Measurements from ENCODE around the gene F13A1. TPM values are rescaled to one million over a fixed set of nuclear protein-coding genes. Genes with fewer than 3 reads are reported as not detected.

F13A1 gene
- total and polyA plus RNA-seq, 2 donors, result 22.5 to 24.3 TPM

DNA sequence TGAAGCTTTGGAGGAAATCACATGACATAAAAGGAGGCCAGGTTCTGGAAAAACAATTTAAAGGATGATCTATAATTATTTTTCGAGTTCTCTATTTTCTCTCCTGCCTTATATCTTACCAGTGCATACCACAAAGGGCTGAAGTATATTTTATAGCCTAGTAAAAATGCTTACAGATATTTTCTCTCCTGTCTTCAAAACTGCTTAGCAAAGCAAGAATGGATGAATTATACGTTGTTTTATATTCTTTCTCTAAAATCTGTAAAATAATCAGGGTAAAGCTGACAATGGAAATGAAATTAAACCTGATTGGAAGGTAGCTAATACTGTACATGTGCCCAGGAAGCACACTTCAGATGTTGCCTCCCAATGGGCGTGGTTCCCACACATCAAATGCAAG lies 123.7 kb downstream of the F13A1 start:
- no peaks in the 10 kb centered on the region for H3K36me3 ChIP-seq (ENCODE audit: control insufficient read depth in 2 of 2, insufficient read depth in 2 of 2, low read length in 1 of 2)
- no peak for DNase-seq (ENCODE audit: low read depth in 6 of 9, low spot score in 9 of 9)
- H3K4me1 ChIP-seq (ENCODE audit: control insufficient read depth in 2 of 2, insufficient read depth in 2 of 2, low read length in 2 of 2), result no peaks in the 10 kb centered on the region
- no peak overlapping the region for H3K4me3 ChIP-seq (ENCODE audit: low read length in 2 of 2)
- no peak overlapping the region for H3K27ac ChIP-seq (ENCODE audit: low read depth in 1 of 2, low read length in 1 of 2)
- no peaks in the 10 kb centered on the region for H3K27me3 ChIP-seq (ENCODE audit: control insufficient read depth in 2 of 2, insufficient read depth in 1 of 2, low read length in 1 of 2)
- 87% methylated on average over 3 of the region's 3 CpGs for whole genome bisulfite sequencing
- no peaks in the 10 kb centered on the region for H3K9me3 ChIP-seq (ENCODE audit: control insufficient read depth in 2 of 2, insufficient read depth in 1 of 2, low read length in 1 of 2)

DNA sequence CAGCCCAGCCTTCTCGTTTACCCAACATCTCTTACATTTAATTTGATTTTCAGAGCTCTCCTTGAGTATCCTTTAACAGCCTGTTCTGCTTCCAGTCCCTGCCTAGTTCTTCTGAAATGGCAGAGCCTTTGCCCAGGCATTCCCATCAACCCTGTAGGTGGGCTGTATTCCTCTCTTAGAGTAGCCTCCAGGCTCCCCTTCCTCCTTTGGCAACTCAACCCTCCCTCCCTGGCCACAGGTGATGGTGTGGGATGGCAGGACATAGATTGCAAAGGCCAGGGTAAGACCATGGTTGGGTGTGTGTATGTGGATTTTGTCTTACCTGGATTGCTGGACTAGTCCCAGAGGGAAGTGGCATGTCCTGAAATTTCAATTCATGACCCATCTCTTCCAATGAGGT lies 125.4 kb downstream of the F13A1 start:
- WGBS, result 95% methylated on average over 1 of the region's 1 CpG
- no peak for DNase-seq (ENCODE audit: low read depth in 6 of 9, low spot score in 9 of 9)
- H3K4me1 ChIP-seq (ENCODE audit: control insufficient read depth in 2 of 2, insufficient read depth in 2 of 2, low read length in 2 of 2), result no peaks in the 10 kb centered on the region
- H3K27ac ChIP-seq (ENCODE audit: low read depth in 1 of 2, low read length in 1 of 2), result no peak overlapping the region
- H3K27me3 ChIP-seq (ENCODE audit: control insufficient read depth in 2 of 2, insufficient read depth in 1 of 2, low read length in 1 of 2), result no peaks in the 10 kb centered on the region
- no peak overlapping the region for H3K4me3 ChIP-seq (ENCODE audit: low read length in 2 of 2)
- no peaks in the 10 kb centered on the region for H3K9me3 ChIP-seq (ENCODE audit: control insufficient read depth in 2 of 2, insufficient read depth in 1 of 2, low read length in 1 of 2)
- H3K36me3 ChIP-seq (ENCODE audit: control insufficient read depth in 2 of 2, insufficient read depth in 2 of 2, low read length in 1 of 2), result no peaks in the 10 kb centered on the region

DNA sequence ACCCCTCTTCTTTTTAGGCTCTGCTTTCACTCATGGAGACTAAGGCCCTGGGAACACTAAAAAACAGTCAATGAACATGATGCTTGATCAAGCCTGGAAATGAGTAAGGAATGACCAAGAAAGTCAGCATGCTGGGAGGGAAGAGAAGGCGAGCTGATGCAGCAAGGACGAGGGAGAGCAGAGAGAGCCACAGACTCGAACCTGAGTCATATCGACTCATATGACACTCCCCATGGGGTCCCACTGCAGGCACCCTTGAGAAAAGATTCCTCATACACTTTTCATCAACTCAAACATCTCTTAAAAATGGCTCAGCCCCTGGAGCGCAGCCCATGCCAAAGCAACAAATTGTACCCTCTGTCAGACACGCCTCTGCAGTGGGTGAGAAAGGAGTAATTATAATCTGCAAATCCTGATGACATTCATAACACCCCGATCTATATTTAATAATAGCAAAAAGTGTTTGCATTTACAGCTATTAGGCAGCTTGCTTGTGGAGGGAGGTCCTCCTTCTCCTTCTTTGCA lies 127.2 kb downstream of the F13A1 start:
- no peaks in the 10 kb centered on the region for H3K27me3 ChIP-seq (ENCODE audit: control insufficient read depth in 2 of 2, insufficient read depth in 1 of 2, low read length in 1 of 2)
- H3K4me3 ChIP-seq (ENCODE audit: low read length in 2 of 2), result no peak overlapping the region
- DNase-seq (ENCODE audit: low read depth in 6 of 9, low spot score in 9 of 9), result no peak
- no peaks in the 10 kb centered on the region for H3K9me3 ChIP-seq (ENCODE audit: control insufficient read depth in 2 of 2, insufficient read depth in 1 of 2, low read length in 1 of 2)
- no peak overlapping the region for H3K27ac ChIP-seq (ENCODE audit: low read depth in 1 of 2, low read length in 1 of 2)
- 90% methylated on average over 7 of the region's 7 CpGs for WGBS
- H3K4me1 ChIP-seq (ENCODE audit: control insufficient read depth in 2 of 2, insufficient read depth in 2 of 2, low read length in 2 of 2), result no peaks in the 10 kb centered on the region
- H3K36me3 ChIP-seq (ENCODE audit: control insufficient read depth in 2 of 2, insufficient read depth in 2 of 2, low read length in 1 of 2), result no peaks in the 10 kb centered on the region

DNA sequence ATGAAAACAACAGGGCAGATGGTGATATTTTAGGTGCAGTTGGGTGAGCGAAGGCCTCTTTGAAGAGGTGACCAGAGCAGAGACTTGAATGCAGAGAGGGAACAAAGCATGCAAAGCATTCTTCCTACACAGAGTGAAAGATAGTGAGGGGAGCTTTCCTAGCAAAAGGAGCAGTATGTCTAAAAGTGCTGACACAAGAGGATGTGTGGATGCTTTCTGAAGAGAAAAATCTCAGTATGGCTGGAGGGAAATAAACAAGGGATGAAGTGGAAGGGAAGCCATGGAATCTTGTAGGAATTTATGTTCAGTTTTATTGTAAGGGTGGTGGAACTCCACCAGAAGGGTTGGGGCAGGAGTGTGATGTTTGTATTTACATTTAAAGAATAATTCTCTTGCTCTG lies 128.6 kb downstream of the F13A1 start:
- WGBS, result 92% methylated on average over 1 of the region's 1 CpG
- DNase-seq (ENCODE audit: low read depth in 6 of 9, low spot score in 9 of 9), result no peak

DNA sequence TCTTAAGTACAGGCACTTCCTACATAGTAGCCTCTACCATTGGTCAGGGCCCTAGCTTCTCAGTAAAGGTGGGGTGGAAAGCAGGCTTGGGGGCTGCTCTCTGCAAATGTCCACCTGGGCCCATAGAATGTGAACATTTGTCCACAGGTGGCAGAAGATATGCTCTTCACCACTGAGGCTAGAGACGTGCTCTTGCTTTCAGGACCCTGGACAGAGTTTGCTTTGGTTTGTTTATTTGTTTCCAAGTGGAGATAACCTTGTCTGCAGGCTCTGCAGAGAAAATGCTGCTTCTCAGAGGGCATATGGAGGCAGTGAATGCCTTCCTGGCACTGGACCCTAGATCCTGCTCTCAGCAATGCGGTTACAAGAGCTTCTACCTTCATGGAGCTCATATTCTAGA lies 129.0 kb downstream of the F13A1 start:
- Histone ChIP-seq H3K27me3 (ENCODE audit: control insufficient read depth in 2 of 2, insufficient read depth in 1 of 2, low read length in 1 of 2) (no peaks in the 10 kb centered on the region), H3K4me1 (ENCODE audit: control insufficient read depth in 2 of 2, insufficient read depth in 2 of 2, low read length in 2 of 2) (no peaks in the 10 kb centered on the region), H3K36me3 (ENCODE audit: control insufficient read depth in 2 of 2, insufficient read depth in 2 of 2, low read length in 1 of 2) (no peaks in the 10 kb centered on the region), H3K27ac (ENCODE audit: low read depth in 1 of 2, low read length in 1 of 2) (no peak overlapping the region), H3K4me3 (ENCODE audit: low read length in 2 of 2) (no peak overlapping the region), H3K9me3 (ENCODE audit: control insufficient read depth in 2 of 2, insufficient read depth in 1 of 2, low read length in 1 of 2) (no peaks in the 10 kb centered on the region)
- DNase-seq (ENCODE audit: low read depth in 6 of 9, low spot score in 9 of 9), result peak in 5 of 9 donors; percentile 6 to 50 (median 15)
- 47% methylated on average over 2 of the region's 2 CpGs for WGBS

More for the DNA sequence above, 128.6 kb downstream of the F13A1 start:
- H3K27me3 ChIP-seq (ENCODE audit: control insufficient read depth in 2 of 2, insufficient read depth in 1 of 2, low read length in 1 of 2), result no peaks in the 10 kb centered on the region
- H3K4me3 ChIP-seq (ENCODE audit: low read length in 2 of 2), result no peak overlapping the region
- no peaks in the 10 kb centered on the region for H3K36me3 ChIP-seq (ENCODE audit: control insufficient read depth in 2 of 2, insufficient read depth in 2 of 2, low read length in 1 of 2)
- no peak overlapping the region for H3K27ac ChIP-seq (ENCODE audit: low read depth in 1 of 2, low read length in 1 of 2)
- no peaks in the 10 kb centered on the region for H3K9me3 ChIP-seq (ENCODE audit: control insufficient read depth in 2 of 2, insufficient read depth in 1 of 2, low read length in 1 of 2)
- H3K4me1 ChIP-seq (ENCODE audit: control insufficient read depth in 2 of 2, insufficient read depth in 2 of 2, low read length in 2 of 2), result no peaks in the 10 kb centered on the region

DNA sequence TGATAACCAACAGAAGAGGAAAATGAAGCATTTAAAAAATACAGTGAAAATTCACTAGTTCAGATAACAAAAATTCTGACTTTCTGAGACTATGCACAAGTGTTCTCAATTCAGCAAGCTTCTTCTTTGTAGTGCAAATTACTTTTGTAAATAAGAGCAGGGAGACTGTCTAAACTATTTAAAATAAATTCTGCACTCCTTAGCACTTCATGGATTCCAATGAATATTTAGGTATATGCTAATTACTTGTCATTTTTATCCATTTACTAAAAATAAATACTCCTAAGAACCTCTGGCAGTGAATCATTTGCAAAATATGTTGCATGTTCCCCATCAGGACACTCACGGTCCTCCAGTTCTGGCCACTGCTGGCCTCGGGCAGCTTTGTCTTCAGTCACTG lies 139.8 kb downstream of the F13A1 start:
- H3K27ac ChIP-seq (ENCODE audit: low read depth in 1 of 2, low read length in 1 of 2), result no peak overlapping the region
- DNase-seq (ENCODE audit: low read depth in 6 of 9, low spot score in 9 of 9), result no peak
- H3K4me1 ChIP-seq (ENCODE audit: control insufficient read depth in 2 of 2, insufficient read depth in 2 of 2, low read length in 2 of 2), result no peaks in the 10 kb centered on the region
- no peaks in the 10 kb centered on the region for H3K36me3 ChIP-seq (ENCODE audit: control insufficient read depth in 2 of 2, insufficient read depth in 2 of 2, low read length in 1 of 2)
- no peaks in the 10 kb centered on the region for H3K9me3 ChIP-seq (ENCODE audit: control insufficient read depth in 2 of 2, insufficient read depth in 1 of 2, low read length in 1 of 2)
- 88% methylated on average over 2 of the region's 2 CpGs for WGBS
- H3K27me3 ChIP-seq (ENCODE audit: control insufficient read depth in 2 of 2, insufficient read depth in 1 of 2, low read length in 1 of 2), result peaks cover 0 to 6% of the 10 kb centered on the region in 2 donors
- no peak overlapping the region for H3K4me3 ChIP-seq (ENCODE audit: low read length in 2 of 2)

DNA sequence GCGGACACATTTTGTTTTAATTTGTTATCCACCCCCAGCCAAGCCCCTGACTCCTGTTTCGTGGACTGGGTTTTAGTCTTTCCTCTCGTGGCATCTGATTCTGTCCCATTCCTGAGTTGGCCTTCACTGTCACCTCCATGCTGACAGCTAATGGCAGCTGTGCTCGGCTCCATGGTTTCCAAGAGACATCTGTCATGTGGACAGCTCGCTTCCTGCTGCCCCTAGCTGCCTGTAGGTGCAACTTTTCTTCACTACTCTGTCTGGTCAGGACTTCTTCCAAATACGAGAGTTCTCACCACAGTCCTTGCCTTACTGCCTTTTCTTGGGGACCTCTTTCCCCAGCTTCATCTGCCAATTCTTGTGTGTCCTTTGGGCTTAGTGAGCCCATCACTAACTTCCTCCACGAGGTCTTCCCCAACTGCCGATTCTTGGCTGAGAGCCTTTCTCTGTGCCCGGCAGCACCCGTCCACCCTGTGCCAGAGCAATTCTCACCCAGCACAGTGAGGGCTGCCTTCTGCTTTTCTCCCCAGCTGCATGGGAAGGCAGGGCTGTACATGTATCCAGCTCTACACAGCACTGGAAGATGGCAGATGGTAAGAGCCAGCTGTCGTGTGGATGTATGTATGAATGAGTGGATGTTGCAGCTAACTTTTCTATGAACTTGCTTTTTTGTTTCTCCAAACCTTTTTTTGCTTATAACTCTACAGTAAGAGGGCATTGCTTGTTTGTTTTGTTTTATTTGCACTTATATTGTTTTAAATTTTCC lies 140.4 kb downstream of the F13A1 start:
- H3K27ac ChIP-seq (ENCODE audit: low read depth in 1 of 2, low read length in 1 of 2), result no peak overlapping the region
- H3K9me3 ChIP-seq (ENCODE audit: control insufficient read depth in 2 of 2, insufficient read depth in 1 of 2, low read length in 1 of 2), result no peaks in the 10 kb centered on the region
- no peak for DNase-seq (ENCODE audit: low read depth in 6 of 9, low spot score in 9 of 9)
- WGBS, result 85% methylated on average over 11 of the region's 11 CpGs
- peaks cover 0 to 6% of the 10 kb centered on the region in 2 donors for H3K27me3 ChIP-seq (ENCODE audit: control insufficient read depth in 2 of 2, insufficient read depth in 1 of 2, low read length in 1 of 2)
- H3K4me3 ChIP-seq (ENCODE audit: low read length in 2 of 2), result no peak overlapping the region
- no peaks in the 10 kb centered on the region for H3K4me1 ChIP-seq (ENCODE audit: control insufficient read depth in 2 of 2, insufficient read depth in 2 of 2, low read length in 2 of 2)
- no peaks in the 10 kb centered on the region for H3K36me3 ChIP-seq (ENCODE audit: control insufficient read depth in 2 of 2, insufficient read depth in 2 of 2, low read length in 1 of 2)

DNA sequence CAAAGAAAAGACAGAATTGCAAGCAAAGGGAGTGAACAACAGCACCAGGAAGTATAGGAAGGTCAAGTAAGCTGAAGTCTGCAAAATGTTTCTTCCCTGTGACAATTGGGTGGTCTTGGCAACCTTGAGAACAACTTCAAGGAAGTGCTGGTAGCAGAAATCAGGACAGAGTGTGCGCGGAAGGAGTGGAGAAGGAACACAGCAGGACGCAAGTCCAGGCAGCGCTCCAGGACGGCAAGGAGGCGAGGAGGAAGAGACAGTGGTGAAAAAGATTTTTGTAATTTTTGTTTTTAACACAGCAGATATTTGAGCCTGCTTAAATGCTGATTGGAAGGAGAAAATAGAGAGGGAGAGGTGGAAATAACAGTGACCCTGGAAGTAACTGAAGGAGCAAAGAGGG lies 141.7 kb downstream of the F13A1 start:
- no peak overlapping the region for H3K27ac ChIP-seq (ENCODE audit: low read depth in 1 of 2, low read length in 1 of 2)
- DNase-seq (ENCODE audit: low read depth in 6 of 9, low spot score in 9 of 9), result no peak
- peaks cover 0 to 5% of the 10 kb centered on the region in 2 donors for H3K27me3 ChIP-seq (ENCODE audit: control insufficient read depth in 2 of 2, insufficient read depth in 1 of 2, low read length in 1 of 2)
- H3K36me3 ChIP-seq (ENCODE audit: control insufficient read depth in 2 of 2, insufficient read depth in 2 of 2, low read length in 1 of 2), result no peaks in the 10 kb centered on the region
- H3K4me3 ChIP-seq (ENCODE audit: low read length in 2 of 2), result no peak overlapping the region
- no peaks in the 10 kb centered on the region for H3K4me1 ChIP-seq (ENCODE audit: control insufficient read depth in 2 of 2, insufficient read depth in 2 of 2, low read length in 2 of 2)
- WGBS, result 79% methylated on average over 6 of the region's 6 CpGs
- no peaks in the 10 kb centered on the region for H3K9me3 ChIP-seq (ENCODE audit: control insufficient read depth in 2 of 2, insufficient read depth in 1 of 2, low read length in 1 of 2)

DNA sequence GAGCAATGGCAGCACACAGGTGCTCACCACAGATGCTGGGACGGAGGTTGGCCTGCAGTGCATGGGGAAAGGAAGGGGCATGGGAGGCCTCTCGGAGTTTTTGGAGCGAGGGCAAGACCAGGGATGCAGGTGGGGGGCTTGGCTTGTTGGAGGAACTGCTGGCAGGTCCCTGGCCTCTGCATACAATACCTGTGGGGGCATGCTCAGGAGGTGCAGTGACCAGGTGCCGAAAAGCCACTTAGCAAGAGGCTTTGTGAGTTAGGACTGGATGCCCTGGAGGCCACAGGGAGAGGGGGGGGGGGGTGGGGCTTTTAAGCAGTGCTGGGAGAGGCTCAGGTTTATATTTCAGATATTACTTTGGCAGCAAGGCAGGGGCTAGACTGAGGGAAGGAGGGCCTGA lies 142.7 kb downstream of the F13A1 start:
- no peak overlapping the region for H3K27ac ChIP-seq (ENCODE audit: low read depth in 1 of 2, low read length in 1 of 2)
- H3K36me3 ChIP-seq (ENCODE audit: control insufficient read depth in 2 of 2, insufficient read depth in 2 of 2, low read length in 1 of 2), result no peaks in the 10 kb centered on the region
- H3K9me3 ChIP-seq (ENCODE audit: control insufficient read depth in 2 of 2, insufficient read depth in 1 of 2, low read length in 1 of 2), result no peaks in the 10 kb centered on the region
- WGBS, result 86% methylated on average over 4 of the region's 4 CpGs
- no peaks in the 10 kb centered on the region for H3K4me1 ChIP-seq (ENCODE audit: control insufficient read depth in 2 of 2, insufficient read depth in 2 of 2, low read length in 2 of 2)
- H3K4me3 ChIP-seq (ENCODE audit: low read length in 2 of 2), result no peak overlapping the region
- peaks cover 0 to 5% of the 10 kb centered on the region in 2 donors for H3K27me3 ChIP-seq (ENCODE audit: control insufficient read depth in 2 of 2, insufficient read depth in 1 of 2, low read length in 1 of 2)
- DNase-seq (ENCODE audit: low read depth in 6 of 9, low spot score in 9 of 9), result no peak
